H1 (cell line): ENCODE data around the gene KDM6B. TPM values are rescaled to one million over a fixed set of nuclear protein-coding genes. Genes with fewer than 3 reads are reported as not detected.
A peak's percentile ranks its signal among the peaks of the same experiment; 100 is the strongest.

Experiments
- BRCA1 ChIP-seq: IDR thresholded peaks from 2 replicates; pipeline ENCODE4 v1.6.1; 2012; ENCODE audit warnings: low read depth, low read length, improper control_type of control experiment
- CHD7 ChIP-seq: fragments of 300-600 bp; sonication (generic); IDR thresholded peaks from 2 replicates; pipeline ENCODE4 v1.7.1; 2012; ENCODE audit warnings: low read length, moderate library complexity, mild to moderate bottlenecking, inconsistent platforms; ENCODE audit not compliant: insufficient replicate concordance
- CTBP2 ChIP-seq: IDR thresholded peaks from 2 replicates; pipeline ENCODE4 v1.7.0; 2011; ENCODE audit warnings: borderline replicate concordance, mild to moderate bottlenecking, moderate library complexity, mixed read lengths, low read length; ENCODE audit not compliant: insufficient read depth, insufficient read length
- EGR1 ChIP-seq: IDR thresholded peaks from 2 replicates; pipeline ENCODE4 v1.6.1; 2011; ENCODE audit warnings: low read depth, low read length, borderline replicate concordance
- EZH2 ChIP-seq: fragments of 200-600 bp; sonication (generic); IDR thresholded peaks from 2 replicates; pipeline ENCODE4 v1.7.1; 2012; ENCODE audit warnings: low read depth, mild to moderate bottlenecking, moderate library complexity, low read length, inconsistent platforms; ENCODE audit not compliant: severe bottlenecking
- KDM4A ChIP-seq: IDR thresholded peaks from one replicate; pipeline ENCODE4 v1.7.1; 2012; ENCODE audit warnings: low read depth, mild to moderate bottlenecking, moderate library complexity, low read length, inconsistent platforms; ENCODE audit not compliant: severe bottlenecking
- POU5F1 ChIP-seq: IDR thresholded peaks from 2 replicates; pipeline ENCODE4 v1.6.1; 2011; ENCODE audit warnings: low read depth, mild to moderate bottlenecking, low read length, moderate library complexity
- SP4 ChIP-seq: IDR thresholded peaks from 2 replicates; pipeline ENCODE4 v1.6.1; 2012; ENCODE audit warnings: low read length, inconsistent platforms
- TAF1 ChIP-seq: IDR thresholded peaks from 2 replicates; pipeline ENCODE4 v1.6.1; 2011; ENCODE audit warnings: mild to moderate bottlenecking, low read depth, low read length
- TAF7 ChIP-seq: optimal IDR thresholded peaks from 2 replicates; pipeline ENCODE3; 2011; ENCODE audit warnings: low read depth, mild to moderate bottlenecking, inconsistent platforms, low read length, moderate library complexity, borderline replicate concordance
- polyA plus RNA-seq, 7 experiments: library from polyadenylated mRNA; depleted of rRNA in 3 of 7; stranded (reverse) in 5 of 7; unstranded in 2 of 7; fragments of >200 nt in 5 of 7; fragments of 200-250 nt in 2 of 7; gene quantifications; 1 replicate in 5 of 7; 2 replicates in 1 of 7; 4 replicates in 1 of 7; pipeline versions ENCODE4 v1.2.1 to v1.2.3, GENCODE V29; 2011 to 2013; ENCODE audit warnings: missing spikeins in 2 of 7, mixed read lengths in 2 of 7
- total RNA-seq: library from RNA; stranded (reverse); fragmentation: NEBNext Ultra II Directional; extraction: Animal tissue kit (Norgen Biotek cat#: 25700); gene quantifications from 2 replicates; pipeline ENCODE4 v1.2.1, GENCODE V29; 2021

Gene KDM6B
- total and polyA plus RNA-seq, 2 of the 8 experiments (the other 6 are each of a cell fraction or from before 2014, with no cell fraction given) = 0.48 to 3.7 TPM

- TF ChIP-seq KDM4A (peak; percentile 82), BRCA1 (no peak), CHD7 (no peak), SP4 (no peak), TAF7 (no peak), EZH2 (no peak), TAF1 (no peak), EGR1 (no peak), POU5F1 (no peak), CTBP2 (no peak)
Measured at GRCh38 chr17:7851438-7852261, 17.6 kb downstream of the KDM6B start (continued).
